NCI-H128 (cell line): Measurements from ENCODE around the gene GPR180.
"Not testable (repeated sequence)": the region's sequence is repeated elsewhere in the genome, so short reads cannot be mapped to it uniquely, and the experiment has no call there.

Source experiments
- DNase-seq: peaks from one replicate; lab custom pipeline; 2025; ENCODE audit not compliant: unreplicated experiment; lab: John Stamatoyannopoulos, UW

The GPR180 gene

DNA sequence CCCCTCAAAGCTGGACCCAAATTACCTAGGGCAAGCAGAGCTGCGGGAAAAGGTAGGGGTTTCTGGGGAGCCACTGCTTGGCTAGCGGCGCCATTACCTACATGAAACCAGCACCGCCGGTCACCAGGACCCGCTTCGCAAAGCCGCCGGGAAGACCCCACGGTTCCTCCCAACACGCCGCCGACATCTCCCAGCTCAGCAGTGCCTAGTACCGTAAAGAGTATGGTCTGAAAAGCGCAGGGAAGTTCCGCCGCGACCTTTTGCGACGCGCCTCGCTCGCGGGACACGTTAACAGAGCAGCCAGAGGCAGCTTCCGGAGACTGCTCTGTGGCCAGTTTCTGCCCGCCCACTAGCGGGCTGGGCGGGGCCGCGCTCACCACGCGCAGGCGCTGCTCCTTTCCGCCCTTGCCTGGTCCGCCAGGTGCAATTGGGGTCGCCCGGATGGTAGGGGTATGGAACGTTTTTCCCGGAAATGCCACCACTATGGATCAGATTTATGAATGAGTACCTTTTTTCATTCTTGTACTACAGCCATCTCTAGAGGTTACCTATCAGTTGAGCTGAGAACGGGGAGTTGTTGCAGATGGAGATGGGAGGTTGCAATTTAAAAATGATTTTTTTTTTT lies 5.6 kb upstream of the GPR180 start, which contains the start of gene TGDS:
TSS of gene TGDS (minus strand) at position 203 of the 625 bp plus-strand sequence. CDS start at position 187, 16 bp downstream.
- peak; percentile 72 for DNase-seq

DNA sequence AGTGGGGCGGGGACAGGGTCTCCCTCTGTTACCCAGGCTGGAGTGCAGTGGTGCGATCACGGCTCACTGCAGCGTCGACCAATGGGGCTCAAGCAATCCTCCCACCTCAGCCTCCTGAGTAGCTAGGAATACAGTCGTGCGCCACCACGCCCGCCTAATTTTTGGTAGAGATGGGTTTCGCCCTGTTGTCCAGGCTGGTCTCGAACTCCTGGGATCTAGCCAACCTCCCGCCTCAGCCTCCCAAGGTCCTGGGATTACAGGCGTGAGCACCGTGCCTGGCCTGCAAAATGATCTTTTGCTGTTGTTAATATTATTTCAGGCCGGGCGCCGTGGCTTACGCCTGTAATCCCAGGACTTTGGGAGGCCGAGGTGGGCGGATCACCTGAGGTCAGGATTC lies 5.1 kb upstream of the GPR180 start:
- DNase-seq: no peak

DNA sequence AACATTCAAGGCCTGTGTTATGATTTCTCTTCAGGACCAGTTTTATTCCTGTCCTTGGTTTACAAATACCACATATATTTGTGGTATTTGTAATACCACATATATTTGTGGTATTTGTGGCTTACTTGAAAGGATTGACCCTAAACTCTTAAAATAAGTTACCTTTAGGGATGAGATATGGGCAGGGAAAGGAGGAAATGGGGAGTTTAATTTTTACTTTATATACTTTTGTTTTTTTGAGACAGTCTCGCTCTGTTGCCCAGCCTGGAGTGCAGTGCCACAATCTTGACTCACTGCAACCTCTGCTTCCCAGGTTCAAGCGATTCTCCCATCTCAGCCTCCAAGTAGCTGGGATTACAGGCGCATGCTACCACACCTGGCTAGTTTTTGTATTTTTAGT lies 3.4 kb upstream of the GPR180 start:
- DNase-seq: no peak

DNA sequence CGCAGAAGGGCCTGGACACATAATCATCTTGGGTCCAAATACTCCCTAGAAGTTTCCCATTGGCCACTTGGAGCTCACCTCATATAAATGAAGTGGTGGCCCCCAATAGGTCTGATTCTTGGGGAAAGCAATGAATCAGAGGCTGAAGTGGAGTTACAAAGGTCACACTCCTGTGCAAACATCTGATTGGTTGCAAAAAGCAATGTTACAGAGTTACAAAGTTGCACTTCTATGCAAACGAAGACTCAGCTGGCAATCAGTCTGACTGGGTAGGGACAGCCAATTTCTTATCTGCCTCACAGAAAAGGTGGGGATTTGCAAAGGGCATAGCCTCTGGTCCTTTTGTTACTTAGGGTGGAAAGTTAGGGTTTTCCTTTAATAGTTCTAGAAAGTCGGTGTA lies 1.8 kb upstream of the GPR180 start:
- DNase-seq: no peak

DNA sequence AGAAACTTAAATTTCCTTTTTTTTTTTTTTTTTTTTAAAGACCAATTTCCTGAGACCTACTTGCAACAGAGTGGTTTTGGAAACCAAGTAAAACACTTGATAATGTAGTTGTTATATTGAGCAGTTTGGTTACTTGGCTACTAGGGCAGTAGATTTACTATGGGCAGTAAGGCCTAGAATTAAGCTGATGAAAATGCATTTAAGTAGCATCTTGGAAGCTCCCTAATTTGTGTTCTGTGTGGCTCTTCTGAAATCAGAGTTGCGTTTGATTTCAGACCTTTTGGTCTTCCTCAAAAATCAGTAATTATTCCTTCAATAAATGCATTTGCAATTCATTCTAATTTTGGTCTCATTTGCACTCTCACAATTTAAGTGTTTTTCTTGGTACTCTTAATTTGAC lies 810 bp downstream of the GPR180 start:
- no peak for DNase-seq

DNA sequence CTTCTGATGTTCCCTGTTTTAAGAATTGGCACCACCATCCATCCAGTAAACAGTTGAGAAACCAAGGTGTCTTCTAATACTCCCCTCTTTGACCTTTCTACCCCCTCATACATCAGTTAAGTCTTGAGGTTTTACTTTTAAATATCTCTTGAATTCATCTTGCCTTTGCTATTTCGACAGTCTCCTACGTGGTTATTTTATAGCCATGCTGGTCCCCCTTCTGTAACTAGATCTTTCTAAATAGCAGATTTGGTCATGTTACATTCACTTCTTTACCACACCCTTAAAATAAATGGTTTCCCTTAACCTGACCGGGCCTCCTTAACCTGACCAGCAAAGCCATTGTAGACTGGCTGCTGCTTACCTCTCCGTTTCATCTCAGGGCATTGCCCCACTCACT lies 5.4 kb downstream of the GPR180 start:
- no peak for DNase-seq

DNA sequence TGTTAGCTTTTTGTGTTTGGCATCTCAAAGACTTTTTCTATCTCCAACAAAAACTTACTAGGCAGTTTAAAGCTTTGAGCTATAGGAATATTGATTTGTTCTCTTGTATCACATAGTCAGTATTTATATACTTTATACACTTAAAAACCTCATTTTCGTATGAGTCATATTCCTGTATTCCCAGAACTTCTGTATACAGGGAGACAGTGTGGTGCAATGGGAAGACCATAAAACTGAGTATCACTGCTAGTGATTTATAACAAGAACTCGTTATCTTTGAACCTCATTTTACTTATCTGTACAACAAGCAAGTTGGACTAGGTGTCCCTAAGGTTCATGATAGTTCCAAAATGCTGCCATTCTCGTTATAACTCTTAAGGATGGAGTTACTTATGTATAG lies 6.3 kb downstream of the GPR180 start:
- DNase-seq: no peak

DNA sequence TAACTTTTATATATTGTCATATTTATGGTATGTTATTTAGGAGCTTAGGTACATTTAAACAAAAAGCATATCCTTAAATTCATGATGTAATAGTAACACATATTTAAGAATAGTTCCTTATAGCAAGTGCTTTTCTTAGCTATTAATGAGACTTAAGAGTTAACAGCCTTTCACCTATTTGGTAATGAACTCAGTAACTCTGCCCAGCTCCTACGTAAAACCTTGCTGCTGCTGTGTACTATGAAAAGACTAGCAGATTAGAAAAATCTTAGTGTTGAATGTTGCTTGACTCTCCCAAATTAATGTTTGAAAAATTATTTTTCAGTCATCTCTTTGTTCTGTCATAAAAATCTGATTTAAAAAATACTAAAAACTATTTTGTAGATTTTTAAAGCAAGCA lies 6.9 kb downstream of the GPR180 start:
- DNase-seq: no peak

DNA sequence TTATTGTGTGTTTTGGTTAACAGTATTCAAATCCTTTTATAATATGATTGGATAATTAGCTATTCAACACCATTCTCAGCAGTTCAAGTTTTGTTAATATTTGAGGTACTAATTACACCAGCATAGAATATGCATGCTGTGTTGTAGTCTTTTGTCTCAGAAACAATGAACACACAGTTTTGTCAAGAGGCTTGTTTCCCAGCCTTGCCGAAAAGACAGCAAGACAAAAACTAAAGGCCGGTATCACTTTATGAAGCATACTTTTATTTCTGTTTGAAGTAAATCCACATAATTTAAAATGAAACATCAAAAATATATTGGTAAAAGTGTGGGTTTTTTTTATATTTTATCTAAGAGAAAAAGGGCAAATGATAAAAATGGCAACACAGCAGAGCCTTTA lies 7.5 kb downstream of the GPR180 start:
- DNase-seq: no peak

DNA sequence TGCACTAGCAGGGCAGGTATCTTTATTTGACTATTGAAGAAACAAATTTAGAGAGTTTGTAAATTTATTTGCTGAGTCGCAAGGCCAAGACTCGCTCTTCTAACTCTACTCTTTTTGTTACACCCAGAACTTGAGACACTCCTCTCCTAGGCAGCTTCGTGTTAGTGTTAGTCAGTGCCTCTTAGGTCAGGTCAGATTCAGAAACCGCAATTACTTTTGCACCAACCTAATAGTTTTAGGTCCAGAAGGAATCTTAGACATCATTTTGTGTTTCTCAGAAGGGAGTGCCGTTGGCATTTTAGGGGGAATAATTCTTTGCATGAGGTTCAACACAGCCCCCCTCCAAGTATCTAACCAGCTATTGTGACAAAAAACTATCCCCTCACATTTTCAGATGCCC lies 8.8 kb downstream of the GPR180 start:
- DNase-seq: no peak

DNA sequence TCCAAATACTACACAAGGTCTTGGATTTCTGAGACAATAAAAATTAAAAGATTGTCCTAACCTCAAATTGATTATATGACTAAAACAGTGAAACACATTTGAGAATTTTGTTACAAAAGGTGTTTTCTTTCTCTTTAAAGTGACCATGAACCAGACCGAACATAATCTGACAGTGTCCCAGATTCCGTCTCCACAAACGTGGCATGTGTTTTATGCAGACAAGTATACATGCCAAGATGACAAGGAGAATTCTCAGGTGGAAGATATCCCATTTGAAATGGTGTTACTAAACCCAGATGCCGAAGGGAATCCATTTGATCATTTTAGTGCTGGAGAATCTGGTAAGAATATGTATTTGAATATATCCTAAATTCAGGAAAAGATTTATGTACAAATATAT lies 10.4 kb downstream of the GPR180 start:
- no peak for DNase-seq

DNA sequence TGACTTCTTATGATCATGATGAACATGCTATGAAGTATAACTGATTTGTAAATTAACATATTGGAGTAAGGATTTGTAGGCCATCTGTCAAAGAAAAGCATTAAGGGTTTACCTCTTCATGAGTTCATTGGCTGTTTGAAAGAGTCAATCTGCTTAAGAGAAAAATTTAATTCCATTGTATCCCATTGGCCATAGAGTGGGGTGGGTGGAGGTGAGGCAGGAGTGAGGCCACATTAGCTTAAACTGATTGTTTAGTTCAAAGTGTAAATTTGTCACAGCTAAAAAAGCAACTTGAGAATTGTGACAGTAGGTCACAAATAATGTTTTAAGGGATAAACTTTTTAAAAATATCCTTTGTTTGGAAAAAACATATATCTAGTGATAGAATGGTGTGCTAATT lies 11.4 kb downstream of the GPR180 start:
- no peak for DNase-seq

DNA sequence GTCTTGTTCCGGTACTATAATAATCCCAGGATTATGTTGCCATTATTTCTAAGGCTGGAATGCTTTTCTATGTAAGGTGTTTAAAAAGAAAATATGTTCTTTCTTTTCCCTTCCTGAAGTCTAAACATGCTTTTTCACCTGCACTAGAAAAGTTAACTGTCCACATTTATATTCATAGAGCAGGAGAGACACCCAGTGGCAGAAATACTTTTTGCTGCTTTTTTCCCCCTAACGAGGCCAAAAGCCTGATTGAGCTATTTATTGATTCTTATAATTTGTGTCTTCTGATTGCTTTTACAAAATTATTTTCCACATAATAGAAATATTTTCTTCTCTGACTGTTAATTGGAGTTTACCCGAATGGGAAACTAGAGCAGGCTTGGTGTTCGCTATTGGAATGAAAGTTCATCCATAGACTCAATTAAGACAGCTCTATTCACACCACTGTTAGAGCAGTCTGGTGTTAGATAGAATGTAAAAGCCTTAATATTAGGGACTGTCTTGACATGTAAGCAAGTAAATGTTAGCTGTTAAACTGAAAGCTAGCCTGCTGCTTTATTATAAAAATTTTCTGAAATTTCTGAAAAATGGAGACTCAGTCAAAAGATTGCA lies 15.8 kb downstream of the GPR180 start:
- DNase-seq: no peak

DNA sequence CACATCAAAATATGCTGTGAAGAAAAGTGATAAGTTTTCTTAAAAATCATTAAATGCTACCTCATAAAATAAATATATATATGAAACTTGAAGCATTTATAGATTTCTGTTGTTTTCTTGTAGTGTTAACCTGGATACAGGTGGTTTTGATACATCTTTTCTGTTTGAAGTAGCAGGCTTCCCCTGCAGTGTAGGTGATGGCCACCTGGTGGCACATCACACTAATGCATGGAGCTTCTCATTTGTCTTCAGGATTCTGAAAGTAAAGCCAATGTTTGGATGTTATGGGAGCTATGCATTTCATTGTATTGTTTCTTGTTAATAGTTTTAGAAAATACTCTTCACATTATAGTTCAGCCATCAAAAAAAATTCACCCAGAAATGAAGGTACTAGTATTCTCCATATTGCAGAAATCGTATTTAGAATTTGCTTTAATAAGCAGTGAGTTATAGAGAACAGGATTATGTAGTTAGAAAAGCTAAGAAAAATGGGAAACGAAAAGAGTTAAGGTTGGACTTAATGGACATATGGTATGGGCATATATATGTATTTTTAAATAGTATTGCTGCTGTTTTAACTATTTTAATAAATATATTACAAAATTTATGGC lies 18.7 kb downstream of the GPR180 start:
- no peak for DNase-seq

DNA sequence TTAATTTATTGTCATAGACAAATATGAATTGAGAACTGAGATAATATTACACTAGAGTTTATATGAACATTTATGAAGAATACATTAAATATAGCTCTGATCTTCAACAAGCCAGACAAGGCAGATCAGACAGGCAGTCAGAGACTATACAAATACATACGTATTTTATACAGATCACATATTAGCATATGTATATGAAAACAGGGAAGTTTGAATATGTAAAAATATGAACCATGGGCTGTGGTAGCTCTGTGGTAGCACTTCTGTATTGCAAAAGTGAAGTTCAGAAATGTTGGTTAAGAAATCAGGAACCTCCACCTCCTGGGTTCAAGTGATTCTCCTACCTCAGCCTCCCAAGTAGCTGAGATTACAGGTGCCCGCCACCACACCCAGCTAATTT lies 20.7 kb downstream of the GPR180 start:
- DNase-seq: no peak

DNA sequence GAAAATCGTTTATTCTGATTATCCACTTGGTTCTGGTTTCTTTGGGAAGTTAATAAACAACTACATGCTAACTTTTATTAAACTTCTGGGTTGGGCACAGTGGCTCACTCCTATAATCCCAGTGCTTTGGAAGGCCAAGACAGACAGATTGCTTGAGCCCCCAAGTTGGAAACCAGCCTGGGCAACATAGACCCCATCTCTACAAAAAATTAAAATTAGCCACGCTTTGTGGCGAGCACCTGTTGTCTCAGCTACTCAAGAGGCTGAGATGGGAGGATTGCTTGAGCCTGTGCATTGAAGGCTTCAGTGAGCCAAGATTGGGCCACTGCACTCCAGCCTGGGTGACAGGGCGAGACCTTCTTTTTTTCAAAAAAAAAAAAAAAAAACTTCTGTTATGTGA lies 21.7 kb downstream of the GPR180 start:
- no peak for DNase-seq

DNA sequence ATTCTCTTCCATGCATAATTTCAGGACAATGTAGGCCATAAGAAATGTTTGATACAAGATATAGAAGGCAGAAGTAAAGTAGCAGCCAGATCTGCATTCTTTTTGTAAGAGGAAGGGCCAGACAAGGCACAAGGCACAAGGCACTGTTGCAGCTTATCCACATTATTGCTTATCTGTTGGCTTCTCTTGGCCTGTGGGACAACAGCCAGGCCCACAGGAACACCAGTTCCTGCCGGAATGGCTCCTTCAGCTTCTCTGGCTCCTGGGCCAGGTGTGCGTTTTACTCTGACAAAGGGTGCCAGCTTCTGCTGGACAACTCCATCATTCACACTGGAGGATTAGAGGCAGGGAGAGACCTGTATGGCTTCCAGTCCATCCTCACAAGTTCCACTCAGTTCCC lies 29.2 kb downstream of the GPR180 start:
- DNase-seq: no peak

DNA sequence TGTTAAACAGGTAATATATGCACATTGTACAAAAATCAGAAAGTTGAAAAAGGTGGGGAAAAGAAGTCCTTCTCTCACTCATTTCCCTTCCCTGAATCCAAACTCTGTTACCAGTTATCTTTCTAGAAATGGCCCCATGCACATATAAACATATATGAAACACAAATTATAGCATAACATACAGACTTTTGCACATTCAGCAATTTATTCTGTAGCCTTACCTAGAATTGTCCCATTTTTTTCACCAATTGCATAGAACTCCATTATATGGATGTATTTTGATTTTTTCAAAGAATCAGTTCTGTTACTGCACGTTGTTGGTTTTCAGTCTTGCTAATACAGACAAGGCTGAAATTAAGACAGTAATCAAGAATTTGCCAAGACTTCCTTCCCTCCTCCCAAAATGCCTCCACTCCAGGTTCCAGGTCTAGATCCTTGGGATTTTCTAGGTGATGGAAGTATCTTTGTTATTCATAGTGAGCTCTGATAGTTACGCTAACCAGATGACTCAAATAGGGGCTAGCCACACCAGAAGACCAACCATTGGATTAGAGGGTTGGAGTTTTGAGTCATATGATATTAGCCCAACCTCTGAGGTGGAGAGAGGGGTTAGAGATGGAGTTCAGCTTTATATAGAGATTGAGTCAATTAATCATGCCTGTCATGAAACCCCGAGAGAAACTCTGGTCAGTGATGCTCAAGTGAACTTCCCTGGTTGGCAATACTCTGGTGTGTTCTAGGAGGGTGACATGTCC lies 30.7 kb downstream of the GPR180 start:
- no peak for DNase-seq

DNA sequence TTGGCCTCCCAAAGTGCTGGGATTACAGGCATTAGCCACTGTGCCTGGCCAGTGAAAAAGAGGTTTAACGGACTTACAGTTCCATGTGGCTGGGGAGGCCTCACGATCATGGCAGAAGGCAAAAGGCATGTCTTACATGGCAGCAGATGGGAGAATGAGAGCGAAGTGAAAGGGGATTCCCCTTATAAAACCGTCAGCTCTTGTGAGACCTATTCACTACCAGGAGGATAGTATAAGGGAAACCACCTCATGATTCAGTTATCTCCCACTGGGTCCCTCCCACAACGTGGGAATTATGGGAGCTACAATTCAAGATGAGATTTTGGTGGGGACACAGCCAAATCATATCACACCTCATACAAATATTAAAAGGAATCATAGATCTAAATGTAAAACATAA lies 34.4 kb downstream of the GPR180 start:
- DNase-seq: not testable (repeated sequence)

DNA sequence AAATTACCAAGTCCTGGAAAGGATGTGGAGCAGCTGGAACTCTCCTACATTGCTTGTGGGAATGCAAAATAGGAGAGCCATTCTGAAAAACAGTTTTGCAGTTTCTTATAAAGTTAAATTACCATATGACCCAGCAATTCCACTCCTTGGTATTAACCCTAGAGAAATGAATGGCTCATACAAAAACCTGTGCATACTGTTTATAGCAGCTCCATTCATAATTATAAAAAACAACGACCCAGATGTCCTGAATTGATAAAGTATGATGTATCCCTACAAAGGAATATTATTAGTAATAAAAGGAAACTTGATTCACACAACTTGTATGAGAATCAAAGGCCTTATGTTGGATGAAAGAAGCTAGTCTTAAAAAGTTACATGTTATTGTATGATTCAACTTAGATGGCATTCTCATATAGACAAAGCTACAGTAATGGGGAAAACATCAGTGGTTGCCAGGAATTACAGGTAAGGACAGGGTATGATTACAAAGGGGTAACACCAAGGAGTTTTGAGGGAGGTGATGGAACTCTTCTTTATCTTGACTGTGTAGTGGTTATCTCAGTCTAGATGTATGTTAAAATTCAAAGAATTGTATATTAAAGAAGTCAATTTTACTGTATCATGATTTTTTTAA lies 35.4 kb downstream of the GPR180 start:
- no peak for DNase-seq

DNA sequence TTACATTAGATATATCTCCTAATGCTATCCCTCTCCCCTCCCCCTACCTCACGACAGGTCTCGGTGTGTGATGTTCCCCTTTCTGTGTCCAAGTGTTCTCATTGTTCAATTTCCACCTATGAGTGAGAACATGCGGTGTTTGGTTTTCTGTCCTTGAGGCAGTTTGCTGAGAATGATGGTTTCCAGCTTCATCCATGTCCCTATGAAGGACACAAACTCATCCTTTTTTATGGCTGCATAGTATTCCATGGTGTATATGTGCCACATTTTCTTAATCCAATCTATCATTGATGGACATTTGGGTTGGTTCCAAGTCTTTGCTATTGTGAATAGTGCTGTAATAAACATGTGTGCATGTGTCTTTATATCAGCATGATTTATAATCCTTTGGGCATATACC lies 36.0 kb downstream of the GPR180 start:
- not testable (repeated sequence) for DNase-seq

DNA sequence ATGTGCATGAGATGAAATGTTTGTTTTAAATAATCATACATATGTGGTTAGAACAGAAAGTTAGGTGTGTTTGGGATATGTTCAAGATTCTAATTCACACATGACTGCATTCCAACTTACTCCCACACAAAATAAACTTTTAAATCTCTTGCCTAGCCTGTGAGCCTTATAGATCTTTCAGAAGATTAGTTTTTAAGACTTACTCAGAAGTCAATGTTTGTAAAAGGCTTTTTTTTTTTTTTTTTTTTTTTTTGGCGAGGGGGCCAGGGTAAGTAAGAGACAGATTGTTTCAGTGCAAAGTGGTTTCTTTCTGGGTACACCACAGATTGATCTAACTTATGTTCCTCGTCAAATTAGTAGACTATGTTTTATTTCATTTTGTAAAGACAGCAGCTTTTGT lies 39.1 kb downstream of the GPR180 start:
- DNase-seq: no peak
